MCF 10A (cell line): ENCODE data around the gene FERMT2. TPM values are rescaled to one million over a fixed set of nuclear protein-coding genes. Genes with fewer than 3 reads are reported as not detected.

Source experiments
- BruUV-seq: library from RNA; stranded (reverse); fragments of 400-500 nt; replicated peaks from 2 replicates; lab custom pipeline; 2021; lab: Mats Ljungman, UMichigan
- CTCF ChIA-PET: fragments of 300-600 bp; sonication (Branson Sonifier 250); formaldehyde crosslinking; extraction: SDS; loops from one replicate; lab custom pipeline; 2021; ENCODE audit warnings: antibody characterized with exemption, inconsistent platforms; lab: Yijun Ruan, JAX
- POLR2A ChIA-PET: fragments of 300-600, 350-650 bp; sonication (Branson Sonifier 250); formaldehyde crosslinking; extraction: SDS; loops from one replicate; lab custom pipeline; 2020; ENCODE audit warnings: antibody characterized with exemption, inconsistent platforms; lab: Yijun Ruan, JAX
- DNase-seq: peaks from one replicate; pipeline ENCODE4 v3.0.0-alpha.2; 2018; ENCODE audit not compliant: unreplicated experiment
- H3K27ac Mint-ChIP-seq: one replicate; pipeline ENCODE4 v1.8.0; 2022; ENCODE audit warnings: mild to moderate bottlenecking, low read depth, mixed read lengths; ENCODE audit not compliant: unreplicated experiment
- H3K27me3 Mint-ChIP-seq: one replicate; pipeline ENCODE4 v1.8.0; 2022; ENCODE audit warnings: mixed read lengths; ENCODE audit not compliant: insufficient read depth, unreplicated experiment
- H3K36me3 Mint-ChIP-seq: one replicate; pipeline ENCODE4 v1.8.0; 2022; ENCODE audit warnings: mild to moderate bottlenecking, moderate library complexity, mixed read lengths; ENCODE audit not compliant: insufficient read depth, unreplicated experiment
- H3K4me1 Mint-ChIP-seq: one replicate; pipeline ENCODE4 v1.8.0; 2022; ENCODE audit warnings: mixed read lengths; ENCODE audit not compliant: insufficient read depth, unreplicated experiment
- H3K4me3 Mint-ChIP-seq: one replicate; pipeline ENCODE4 v1.8.0; 2022; ENCODE audit warnings: mild to moderate bottlenecking, moderate library complexity, mixed read lengths; ENCODE audit not compliant: unreplicated experiment
- H3K9me3 Mint-ChIP-seq: one replicate; pipeline ENCODE4 v1.8.0; 2022; ENCODE audit warnings: mixed read lengths; ENCODE audit not compliant: unreplicated experiment
- intact Hi-C: fragments of 100-400 bp; cut with micrococcal nuclease; formaldehyde crosslinking; loops from 2 replicates; pipeline ENCODE4 v1.14.1; 2022
- total RNA-seq: library from RNA; stranded (reverse); gene quantifications from 2 replicates; pipeline ENCODE4 v1.2.3, GENCODE V29; 2022
- TF ChIP-seq, protein P1 (sequence below): fragments of 200-600 bp; IDR thresholded peaks from one replicate; pipeline ENCODE4 v1.8.0; 2022; ENCODE audit warnings: antibody characterized with exemption, mild to moderate bottlenecking; ENCODE audit not compliant: unreplicated experiment

Gene FERMT2
- total RNA-seq, 1 experiment from 2014 or later, result 62.7 TPM

DNA sequence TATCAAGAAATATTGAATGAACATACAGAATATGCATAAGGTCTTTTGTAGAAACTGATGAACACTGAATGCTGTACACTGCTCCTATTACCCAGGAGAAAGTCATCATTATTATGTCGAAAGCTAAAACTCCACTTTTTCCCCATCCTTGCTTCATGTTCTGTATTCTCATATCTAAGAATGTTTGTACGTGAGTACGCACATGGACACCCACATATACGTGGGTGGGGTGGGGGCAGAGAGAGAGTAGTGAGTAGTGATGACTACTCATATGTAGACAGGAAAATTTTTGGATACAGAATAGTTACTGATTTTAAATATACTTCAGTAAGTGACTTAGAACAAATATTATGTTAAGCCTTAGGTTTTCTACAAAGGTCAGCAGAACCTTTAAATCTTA is 75.1 kb downstream of the FERMT2 start:
- H3K27me3 Mint-ChIP-seq, result no peaks in the 10 kb centered on the region
- BruUV-seq, result no TSS peak
- CTCF ChIA-PET, result no interaction called here
- no peak overlapping the region for H3K4me3 Mint-ChIP-seq
- DNase-seq, result no peak
- H3K27ac Mint-ChIP-seq, result peak overlapping the region; percentile 73
- H3K9me3 Mint-ChIP-seq, result no peaks in the 10 kb centered on the region
- peaks cover 48% of the 10 kb centered on the region for H3K4me1 Mint-ChIP-seq
- POLR2A ChIA-PET, result interaction anchor here (0.7 to 4.4 kb wide), 3 partner anchors 24 to 86 kb away, joined by 3 to 38 read pairs (median 28); partner anchors contain the start of gene FERMT2
- H3K36me3 Mint-ChIP-seq, result peaks cover 74% of the 10 kb centered on the region
- intact Hi-C loops, result no loop called here
- TF ChIP-seq, protein P1, sequence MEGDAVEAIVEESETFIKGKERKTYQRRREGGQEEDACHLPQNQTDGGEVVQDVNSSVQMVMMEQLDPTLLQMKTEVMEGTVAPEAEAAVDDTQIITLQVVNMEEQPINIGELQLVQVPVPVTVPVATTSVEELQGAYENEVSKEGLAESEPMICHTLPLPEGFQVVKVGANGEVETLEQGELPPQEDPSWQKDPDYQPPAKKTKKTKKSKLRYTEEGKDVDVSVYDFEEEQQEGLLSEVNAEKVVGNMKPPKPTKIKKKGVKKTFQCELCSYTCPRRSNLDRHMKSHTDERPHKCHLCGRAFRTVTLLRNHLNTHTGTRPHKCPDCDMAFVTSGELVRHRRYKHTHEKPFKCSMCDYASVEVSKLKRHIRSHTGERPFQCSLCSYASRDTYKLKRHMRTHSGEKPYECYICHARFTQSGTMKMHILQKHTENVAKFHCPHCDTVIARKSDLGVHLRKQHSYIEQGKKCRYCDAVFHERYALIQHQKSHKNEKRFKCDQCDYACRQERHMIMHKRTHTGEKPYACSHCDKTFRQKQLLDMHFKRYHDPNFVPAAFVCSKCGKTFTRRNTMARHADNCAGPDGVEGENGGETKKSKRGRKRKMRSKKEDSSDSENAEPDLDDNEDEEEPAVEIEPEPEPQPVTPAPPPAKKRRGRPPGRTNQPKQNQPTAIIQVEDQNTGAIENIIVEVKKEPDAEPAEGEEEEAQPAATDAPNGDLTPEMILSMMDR, result no peak

DNA sequence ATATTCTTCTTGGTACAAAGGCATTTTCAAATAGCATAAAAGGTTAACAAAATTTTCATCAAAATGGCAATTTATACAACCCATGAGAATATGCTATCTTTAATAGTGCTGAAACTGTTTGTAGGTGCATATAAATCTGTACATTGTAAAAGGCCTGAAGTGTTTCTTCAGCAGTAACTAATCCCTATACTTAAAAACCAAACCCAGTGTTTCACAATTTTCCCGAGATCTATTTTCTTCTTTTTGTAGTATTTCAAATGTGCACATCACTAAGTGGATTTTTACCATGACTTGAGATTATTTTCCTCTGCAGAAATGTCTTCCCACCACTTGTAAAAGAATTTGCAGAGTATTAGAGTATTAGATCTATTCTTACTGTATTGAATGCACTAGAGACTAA is 76.5 kb downstream of the FERMT2 start:
- H3K4me1 Mint-ChIP-seq, result peaks cover 49% of the 10 kb centered on the region
- no peak overlapping the region for H3K4me3 Mint-ChIP-seq
- no peaks in the 10 kb centered on the region for H3K9me3 Mint-ChIP-seq
- peak overlapping the region; percentile 96 for H3K27ac Mint-ChIP-seq
- POLR2A ChIA-PET, result interaction anchor here (0.7 to 4.4 kb wide), 11 partner anchors 9 to 76 kb away, joined by 3 to 38 read pairs (median 3); partner anchors contain the start of gene FERMT2
- H3K27me3 Mint-ChIP-seq, result no peaks in the 10 kb centered on the region
- H3K36me3 Mint-ChIP-seq, result peaks cover 71% of the 10 kb centered on the region
- BruUV-seq, result no TSS peak
- intact Hi-C loops, result loop anchor here (5.0 kb wide), 1 partner anchor 43 kb away; no protein-coding TSS in a partner anchor
- TF ChIP-seq, protein P1, result no peak
- no peak for DNase-seq
- CTCF ChIA-PET, result interaction anchor here (1.3 kb wide), 1 partner anchor 25 kb away, joined by 5 read pairs; no protein-coding TSS in a partner anchor

DNA sequence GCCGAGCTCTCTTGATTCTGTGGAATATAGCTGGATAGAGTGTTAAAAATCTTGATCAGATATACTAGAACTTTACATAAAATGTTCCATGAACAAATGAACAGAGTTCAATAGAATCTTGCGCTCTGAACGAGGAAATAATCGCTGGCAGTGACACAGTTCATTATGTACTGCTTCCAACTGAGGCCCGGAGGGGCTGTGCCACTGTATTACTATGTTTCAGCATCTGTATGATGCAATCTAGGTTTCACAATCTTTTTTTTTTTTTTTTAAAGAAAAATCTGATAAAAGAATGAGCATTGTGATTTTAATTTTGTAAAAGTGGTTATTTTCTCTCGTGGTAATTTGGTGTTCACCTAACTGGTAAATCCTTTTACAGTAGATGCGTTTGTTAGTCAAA is 77.2 kb downstream of the FERMT2 start:
- H3K36me3 Mint-ChIP-seq, result peaks cover 66% of the 10 kb centered on the region
- no peaks in the 10 kb centered on the region for H3K9me3 Mint-ChIP-seq
- CTCF ChIA-PET, result interaction anchor here (0.6 to 1.3 kb wide), 4 partner anchors 25 to 87 kb away, joined by 3 to 7 read pairs (median 4); no protein-coding TSS in a partner anchor
- BruUV-seq, result no TSS peak
- peaks cover 49% of the 10 kb centered on the region for H3K4me1 Mint-ChIP-seq
- peak overlapping the region; percentile 96 for H3K27ac Mint-ChIP-seq
- POLR2A ChIA-PET, result interaction anchor here (0.7 to 4.4 kb wide), 14 partner anchors 8 to 413 kb away, joined by 3 to 38 read pairs (median 3); partner anchors contain the start of gene FERMT2
- peak overlapping the region; percentile 57 for H3K4me3 Mint-ChIP-seq
- DNase-seq, result peak; percentile 79
- intact Hi-C loops, result loop anchor here (2.0 to 5.0 kb wide), 2 partner anchors 44 to 77 kb away; partner anchors contain the start of gene FERMT2
- H3K27me3 Mint-ChIP-seq, result no peaks in the 10 kb centered on the region
- TF ChIP-seq, protein P1, result no peak

DNA sequence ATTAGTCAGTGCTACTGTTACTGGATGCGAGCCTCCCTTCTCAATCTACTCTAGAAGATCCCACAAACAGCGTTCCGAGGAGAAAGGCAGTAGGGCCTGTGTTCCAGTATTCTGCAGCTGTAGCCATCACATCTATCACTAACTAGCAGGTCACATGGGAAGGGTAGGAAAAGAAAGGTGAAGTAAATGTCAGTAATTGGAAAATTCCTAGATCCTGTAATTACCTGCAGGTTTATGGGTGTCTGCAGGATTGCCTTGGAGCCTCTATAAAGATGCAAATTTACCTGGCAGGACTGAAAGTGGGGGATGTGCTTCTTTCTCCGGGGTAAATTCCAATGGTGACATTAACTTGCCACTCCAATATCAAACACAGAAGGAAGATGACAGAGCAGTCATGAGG is 77.8 kb downstream of the FERMT2 start:
- H3K4me1 Mint-ChIP-seq, result peaks cover 44% of the 10 kb centered on the region
- H3K27me3 Mint-ChIP-seq, result no peaks in the 10 kb centered on the region
- peaks cover 60% of the 10 kb centered on the region for H3K36me3 Mint-ChIP-seq
- no peak for DNase-seq
- POLR2A ChIA-PET, result interaction anchor here (0.6 to 4.4 kb wide), 6 partner anchors 8 to 77 kb away, joined by 3 to 38 read pairs (median 5); partner anchors contain the start of gene FERMT2
- CTCF ChIA-PET, result interaction anchor here (0.6 to 1.3 kb wide), 3 partner anchors 24 to 39 kb away, joined by 3 to 5 read pairs (median 3); no protein-coding TSS in a partner anchor
- peak overlapping the region; percentile 96 for H3K27ac Mint-ChIP-seq
- H3K9me3 Mint-ChIP-seq, result no peaks in the 10 kb centered on the region
- H3K4me3 Mint-ChIP-seq, result peak overlapping the region; percentile 57
- intact Hi-C loops, result loop anchor here (2.0 to 5.0 kb wide), 2 partner anchors 44 to 78 kb away; partner anchors contain the start of gene FERMT2
- TF ChIP-seq, protein P1, result no peak
- no TSS peak for BruUV-seq
